T1000 (cell line): Measurements from ENCODE around the gene LRMDA.

Experiments used
- DNase-seq: peaks from one replicate; lab custom pipeline; 2025; ENCODE audit warnings: mixed read lengths; lab: John Stamatoyannopoulos, UW

The LRMDA gene

GRCh38 chr10:76169246-76169645, 737.8 kb downstream of the LRMDA start:
- DNase-seq, result no peak

DNA sequence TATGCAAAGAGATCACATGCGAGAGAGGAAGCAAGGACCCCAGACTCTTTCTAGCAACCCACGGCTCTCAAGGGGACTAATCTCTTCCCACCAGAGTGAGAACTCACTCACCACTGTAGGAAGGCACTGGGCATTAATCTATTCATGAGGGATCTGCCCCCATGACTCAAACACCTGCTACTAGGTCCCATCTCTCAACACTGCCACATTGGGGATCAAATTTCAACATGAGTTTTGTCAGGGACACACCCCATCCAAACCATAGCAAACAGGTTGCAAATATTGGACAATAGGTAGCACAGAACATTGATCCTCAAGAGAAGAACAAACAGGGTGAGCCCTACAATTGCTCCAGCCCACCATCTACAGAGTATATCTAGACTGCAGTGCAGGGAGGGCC, 740.6 kb downstream of the LRMDA start:
- no peak for DNase-seq

DNA sequence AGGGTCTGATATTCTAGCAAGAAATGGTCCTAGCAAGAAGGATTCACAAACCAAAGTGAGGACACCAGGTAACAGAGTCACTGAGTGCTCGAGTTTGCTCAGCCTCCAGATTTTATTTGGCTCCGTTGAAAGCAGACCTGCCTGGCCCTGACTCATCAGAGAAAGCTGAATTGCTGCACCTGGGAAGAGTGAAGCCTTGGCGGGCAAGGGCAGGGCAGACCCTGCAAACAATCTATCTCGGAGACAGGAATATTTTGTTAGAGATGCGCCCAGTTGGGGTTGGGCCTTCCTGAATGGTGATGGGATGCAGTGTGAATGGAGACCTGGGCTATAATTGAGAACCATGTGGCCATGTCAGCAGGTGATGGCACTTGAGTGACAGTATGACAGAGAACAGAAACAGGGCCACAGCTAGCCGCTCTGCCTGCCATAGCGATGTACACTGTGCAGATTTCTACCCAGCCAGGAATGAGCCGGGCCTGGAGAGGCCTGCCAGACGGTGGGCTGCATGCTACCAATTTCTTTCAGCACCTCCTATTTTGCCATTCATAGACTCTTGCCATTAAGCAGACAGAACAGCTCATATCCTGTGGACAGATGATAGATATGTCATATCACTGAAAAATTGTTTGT, 744.2 kb downstream of the LRMDA start:
- no peak for DNase-seq

GRCh38 chr10:76176166-76176550, 744.7 kb downstream of the LRMDA start:
- DNase-seq, result no peak

DNA sequence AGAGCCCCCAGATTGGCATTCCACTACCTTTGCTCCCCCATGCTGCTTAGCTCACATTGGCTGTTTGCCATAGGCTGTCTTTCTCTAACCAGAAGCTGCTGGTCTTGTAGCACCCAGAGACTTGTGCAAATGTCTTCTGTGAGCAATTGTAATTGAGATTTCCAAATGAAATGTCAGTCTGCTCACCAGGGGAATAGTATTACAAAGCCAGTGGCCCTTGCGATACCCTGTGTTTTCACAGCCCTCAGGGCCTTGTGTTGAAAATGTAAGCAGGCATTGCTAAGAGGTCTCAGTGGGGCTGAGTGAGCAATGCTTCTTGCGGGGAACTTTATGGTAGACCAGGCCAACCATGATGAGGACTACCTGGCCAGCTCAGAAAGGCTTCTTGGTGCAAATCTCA, 746.5 kb downstream of the LRMDA start:
- DNase-seq, result peak; percentile 20

DNA sequence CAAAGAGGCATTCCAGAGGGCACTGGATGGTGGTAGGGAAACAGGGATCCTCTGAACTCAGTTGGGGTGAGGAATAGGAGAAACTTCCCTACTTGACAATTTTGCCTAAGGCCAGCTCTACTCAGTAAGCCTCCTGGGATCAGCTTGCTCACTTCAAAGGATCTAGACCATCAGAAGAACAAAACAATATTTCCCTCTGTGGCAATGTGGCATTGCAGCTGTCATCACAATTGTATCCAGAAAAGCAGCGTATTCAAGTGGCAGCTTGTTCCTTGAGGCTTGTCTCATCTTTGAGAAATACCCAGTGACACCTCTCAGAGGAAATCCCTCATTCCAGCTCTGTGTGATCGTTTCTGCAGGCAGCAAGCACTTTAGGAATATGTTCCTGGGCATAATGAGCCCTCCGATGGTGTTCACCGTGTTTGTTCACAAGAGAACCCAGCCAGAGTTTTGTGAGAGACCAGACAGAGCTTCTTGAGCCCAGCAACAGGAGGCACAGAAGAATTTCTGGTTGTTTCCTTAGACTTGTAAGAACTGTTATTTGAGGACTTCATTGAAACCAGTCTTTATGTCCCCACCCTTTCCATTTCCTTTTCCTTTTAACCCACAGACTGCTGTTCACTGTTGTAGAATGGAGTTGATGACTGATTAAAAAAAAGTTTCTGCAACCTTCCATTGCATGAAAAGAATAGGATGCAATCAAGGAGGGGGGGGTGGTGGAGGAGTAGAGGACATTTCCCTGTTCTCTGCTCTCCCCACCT, 747.3 kb downstream of the LRMDA start:
- DNase-seq, result no peak

DNA sequence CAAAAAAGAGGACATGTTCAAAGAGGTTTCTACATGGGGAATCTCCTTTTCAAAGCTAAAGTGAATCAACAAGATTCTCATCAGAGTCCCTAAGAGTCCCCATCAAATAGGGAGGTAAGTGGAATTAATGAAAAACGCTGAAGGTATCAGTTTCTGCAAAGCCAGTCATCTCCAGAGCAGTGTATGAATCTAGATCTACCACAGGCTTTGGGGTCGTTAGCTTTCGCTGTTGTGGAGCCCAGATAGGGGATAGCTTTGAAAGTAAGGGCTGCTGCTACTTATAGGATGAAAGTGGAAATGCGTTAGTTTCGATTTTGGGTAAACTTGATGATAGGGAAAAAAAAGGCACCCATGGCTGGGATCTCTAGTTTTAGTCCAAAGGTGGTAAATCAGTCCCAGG, 748.4 kb downstream of the LRMDA start:
- DNase-seq, result no peak

DNA sequence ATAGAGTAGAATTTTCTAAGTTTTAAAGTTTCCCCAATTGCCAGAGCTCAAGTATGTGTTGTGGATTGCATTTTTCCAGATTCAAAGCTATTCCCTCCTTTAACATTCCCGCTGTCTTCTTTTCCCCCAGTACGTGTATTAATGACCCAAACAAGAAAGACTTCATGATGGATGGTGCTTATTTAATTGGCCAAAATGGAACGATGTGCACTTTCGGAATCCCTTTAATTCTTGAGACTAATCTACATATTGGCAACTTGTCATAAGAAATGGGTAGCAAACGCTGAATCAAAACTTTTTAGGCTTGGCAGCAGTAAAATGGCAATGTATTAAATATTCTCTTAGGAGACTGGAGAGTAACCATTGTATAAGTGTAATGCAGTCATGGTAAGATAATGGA, 753.2 kb downstream of the LRMDA start:
- DNase-seq, result no peak

DNA sequence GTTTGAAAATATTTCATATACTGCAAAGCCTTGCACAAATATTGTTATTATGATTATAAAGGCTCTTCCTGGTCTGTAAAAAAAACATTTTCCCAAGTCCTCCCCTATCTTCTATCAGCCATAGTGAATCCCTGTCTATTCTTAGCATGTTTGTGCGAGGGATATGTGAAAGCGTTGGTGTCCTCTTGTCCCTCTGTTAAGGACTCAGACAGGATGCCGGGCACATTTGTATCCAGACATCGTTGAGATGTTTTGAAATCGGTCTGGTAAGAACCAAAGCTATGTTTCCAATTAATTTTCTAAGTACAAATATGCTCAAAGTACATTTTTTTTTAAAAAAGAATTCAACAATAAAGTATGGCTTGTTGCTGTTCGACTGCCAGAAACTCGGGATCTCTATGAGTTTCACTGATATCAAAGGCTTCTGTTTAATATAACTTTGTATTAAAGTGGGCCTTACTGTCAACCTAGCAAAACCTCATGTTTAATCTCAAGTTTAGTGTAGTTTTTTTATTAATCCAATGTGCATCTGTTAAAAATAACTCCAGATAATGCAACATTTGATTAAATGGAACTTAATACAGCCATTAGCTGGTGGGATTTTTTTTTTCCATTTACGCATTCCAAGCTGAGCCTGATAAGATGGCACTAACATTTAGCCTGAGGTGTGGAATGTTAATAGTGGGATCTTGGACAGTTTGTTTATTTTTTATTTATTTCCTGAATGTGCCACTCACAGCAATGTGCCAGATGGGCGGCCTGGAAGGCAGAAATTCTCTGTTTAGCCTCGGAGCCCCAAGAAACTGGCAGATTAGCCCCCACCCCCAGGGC, 754.3 kb downstream of the LRMDA start:
- DNase-seq, result no peak

- no peak for DNase-seq
These were observed 756.8 kb downstream of the LRMDA start for GRCh38 chr10:76188216-76188615.

DNA sequence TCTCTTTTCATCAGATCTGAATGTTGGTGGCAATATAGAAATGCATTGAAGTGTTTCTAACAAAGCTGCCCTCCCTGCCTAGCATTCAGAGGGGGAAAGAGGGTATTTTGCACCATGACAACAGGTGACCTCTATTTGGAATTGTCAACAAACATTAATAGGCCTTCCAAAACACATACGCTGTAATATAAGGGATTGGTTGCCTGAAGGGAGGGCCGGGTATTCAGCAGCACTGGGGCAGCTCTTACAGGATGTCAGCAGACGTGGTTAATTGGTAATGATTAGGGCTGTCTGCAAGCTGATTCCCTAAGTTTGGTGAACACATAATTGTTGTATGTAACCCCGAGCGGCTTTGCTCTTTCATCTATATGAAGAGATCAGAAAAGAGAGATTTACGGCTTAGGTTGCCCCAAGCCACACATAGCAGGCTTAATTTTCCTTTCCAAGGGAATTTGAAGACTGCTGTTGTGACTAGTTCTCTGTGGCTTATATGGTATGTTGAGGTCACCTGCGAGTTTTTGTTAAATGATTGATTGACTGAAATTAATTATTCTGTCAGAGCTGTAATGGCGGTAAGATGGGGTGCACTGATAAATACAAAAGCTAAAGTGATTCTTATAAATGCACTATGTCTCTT, 759.3 kb downstream of the LRMDA start:
- no peak for DNase-seq

- DNase-seq, result no peak
These were observed 759.9 kb downstream of the LRMDA start for GRCh38 chr10:76191336-76191735.

DNA sequence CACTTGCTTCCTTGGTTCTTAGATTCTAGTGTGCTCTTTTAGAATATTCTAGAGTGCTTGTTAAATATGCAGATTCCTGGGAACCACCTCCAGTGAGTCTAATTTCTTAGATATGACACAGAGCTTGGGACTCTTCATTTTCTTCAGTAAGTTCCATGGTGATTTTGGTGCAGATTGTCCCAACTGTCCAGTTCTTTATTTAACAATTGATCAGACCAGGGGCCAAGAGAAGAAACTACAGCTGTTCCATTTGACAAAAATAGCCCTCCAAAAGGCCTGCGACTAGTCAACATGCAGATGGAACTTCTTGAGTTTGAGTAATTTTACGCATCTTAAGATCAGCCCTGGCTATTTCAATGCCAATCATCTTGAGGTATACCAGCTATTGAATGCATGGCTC, 760.7 kb downstream of the LRMDA start:
- no peak for DNase-seq

- DNase-seq, result no peak
These were observed 761.4 kb downstream of the LRMDA start for GRCh38 chr10:76192694-76193320.

DNA sequence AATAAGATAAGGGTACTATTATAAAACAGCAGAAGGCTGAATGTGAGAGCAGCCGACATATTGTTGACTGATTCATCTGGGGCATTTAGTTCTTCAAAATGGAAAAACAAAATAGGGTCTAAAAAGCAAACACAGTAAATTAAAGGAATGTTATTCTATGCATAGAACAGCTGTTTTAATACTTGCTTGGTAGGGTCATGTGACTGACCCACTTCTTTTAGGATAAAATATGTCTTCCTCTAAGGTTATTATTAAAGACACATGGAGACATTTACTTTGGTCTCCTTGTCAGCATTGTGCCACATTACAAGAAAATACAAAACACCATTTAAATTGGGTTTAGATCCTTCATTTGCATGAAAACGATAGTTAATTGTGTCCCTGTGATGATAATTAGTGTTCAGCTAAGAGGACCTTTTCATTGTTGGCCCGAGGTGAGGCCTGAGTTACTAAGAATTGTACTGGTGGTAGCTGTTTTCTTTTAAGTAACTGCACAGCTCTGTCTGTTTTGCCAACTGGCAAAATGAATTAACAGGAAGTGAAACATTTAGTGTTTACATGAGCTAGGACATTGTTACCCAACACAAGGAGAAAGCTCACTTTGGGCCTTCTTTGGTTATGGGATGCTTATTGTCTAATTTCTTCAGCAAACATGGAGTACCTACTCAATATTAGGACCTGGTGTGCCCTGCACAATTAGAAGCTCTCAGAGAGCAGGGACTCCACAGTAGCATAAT, 764.4 kb downstream of the LRMDA start:
- DNase-seq, result no peak

DNA sequence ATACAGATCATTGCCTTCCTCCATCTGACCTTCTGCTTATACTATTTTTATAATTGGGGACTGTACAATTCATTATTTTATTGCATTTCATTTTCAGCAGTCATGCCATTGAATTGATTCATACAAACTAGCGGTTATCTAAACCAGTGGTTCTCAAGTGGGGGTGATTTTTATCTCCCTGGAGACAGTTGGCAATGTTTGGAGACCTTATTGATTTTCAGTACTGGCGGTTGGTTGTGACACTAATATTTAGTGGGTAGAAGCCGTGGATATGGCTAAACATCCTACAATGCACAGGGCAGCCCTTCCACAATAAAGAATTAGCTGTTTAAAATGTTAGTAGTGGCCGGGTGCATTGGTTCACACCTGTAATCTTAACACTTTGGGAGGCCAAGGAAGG, 765.9 kb downstream of the LRMDA start:
- DNase-seq, result no peak

DNA sequence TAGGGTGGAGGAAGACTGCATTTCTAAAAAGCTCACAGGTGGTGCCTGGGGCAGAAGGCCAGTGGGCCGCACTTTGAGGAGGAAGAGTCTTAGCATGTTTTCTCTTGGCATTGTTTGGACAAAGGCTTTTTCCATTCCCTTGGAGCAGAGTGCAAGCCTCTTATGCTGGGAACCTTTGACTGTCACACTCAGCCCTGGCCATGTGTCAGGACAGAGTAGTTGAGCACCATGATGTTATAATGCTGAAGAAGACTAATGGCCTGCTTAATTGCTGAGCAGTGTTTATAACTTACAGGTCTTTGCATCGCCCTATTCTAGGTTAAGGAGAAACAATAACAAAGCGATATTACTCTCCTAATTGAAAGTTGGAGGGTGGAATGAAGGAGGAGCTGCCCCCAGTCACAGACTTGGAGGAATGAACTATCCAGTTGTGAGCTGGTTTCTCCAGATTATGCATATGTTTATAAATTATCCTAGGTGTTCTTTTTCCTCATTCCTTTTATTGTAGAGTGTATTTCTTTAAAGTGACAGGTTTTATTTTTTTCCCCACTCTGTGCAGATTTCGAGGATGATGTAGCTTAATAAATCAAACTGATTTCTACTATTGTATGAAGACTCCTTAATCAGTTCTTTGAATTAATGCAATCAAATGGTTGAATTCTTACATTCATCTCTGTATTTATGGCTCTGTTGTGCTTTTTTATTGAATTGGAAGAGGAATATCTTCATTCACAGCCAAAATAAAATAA, 767.0 kb downstream of the LRMDA start:
- no peak for DNase-seq

DNA sequence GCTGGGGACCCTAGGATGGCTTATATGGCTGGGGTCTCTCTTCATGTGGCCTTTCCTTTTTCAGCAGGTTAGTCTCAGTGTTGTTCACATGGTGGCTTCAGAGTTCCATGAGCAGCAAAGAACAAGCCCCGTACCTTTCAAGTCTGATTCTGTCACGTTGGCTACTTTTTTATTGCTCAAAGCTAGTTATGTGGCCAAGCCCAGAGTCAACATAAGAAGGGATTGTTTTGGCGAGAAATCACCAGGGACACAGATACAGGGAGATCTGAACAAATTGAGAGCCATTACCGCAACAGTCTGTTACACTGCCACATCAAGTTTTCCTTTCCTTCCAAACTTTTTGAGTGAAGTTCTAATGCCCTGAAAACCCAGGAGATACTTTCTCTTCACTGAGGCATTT, 770.5 kb downstream of the LRMDA start:
- no peak for DNase-seq

DNA sequence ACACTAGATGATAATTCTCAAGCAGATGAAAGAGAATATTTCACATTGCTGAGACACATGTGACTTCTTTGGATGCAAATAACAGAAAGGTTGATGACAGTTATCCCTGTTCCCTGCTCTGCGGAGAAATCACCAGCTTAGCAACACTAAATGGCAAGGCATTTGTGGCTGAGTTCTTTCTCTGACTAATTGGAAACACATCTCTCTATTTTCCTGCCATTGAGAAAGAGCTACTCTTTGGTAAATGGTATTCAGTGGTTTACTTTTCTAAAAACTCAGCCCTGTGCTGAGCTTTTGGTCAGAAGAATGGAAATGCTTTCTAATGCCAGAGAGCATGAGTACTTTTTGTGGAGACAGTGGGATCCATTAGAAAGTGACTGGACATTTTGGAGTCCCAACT, 771.4 kb downstream of the LRMDA start:
- DNase-seq, result no peak

DNA sequence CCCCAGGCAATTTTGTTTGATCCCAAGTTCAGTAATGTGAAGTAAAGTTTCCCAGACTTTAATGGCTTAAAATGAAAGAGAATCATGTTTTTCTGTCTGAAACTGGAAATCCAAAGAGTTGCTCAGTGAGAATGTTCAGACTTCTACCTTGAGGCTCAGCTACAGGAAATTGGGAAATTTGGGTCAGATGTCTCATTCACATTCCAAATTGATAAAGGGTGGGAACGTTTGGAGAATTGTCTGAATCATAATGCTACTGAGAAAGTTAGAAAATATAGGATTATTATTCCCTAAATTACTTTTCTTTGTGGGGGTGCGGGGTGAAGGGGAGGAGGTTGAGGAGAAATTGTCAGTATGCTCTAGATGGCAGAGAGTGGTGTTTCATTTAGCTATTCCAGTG, 773.9 kb downstream of the LRMDA start:
- DNase-seq, result no peak
